ENCODE results near the gene CLASP1. TPM values are rescaled to one million over a fixed set of nuclear protein-coding genes. Genes with fewer than 3 reads are reported as not detected.

The CLASP1 gene
- total RNA-seq, 1 experiment from 2014 or later: 45.9 TPM

DNA sequence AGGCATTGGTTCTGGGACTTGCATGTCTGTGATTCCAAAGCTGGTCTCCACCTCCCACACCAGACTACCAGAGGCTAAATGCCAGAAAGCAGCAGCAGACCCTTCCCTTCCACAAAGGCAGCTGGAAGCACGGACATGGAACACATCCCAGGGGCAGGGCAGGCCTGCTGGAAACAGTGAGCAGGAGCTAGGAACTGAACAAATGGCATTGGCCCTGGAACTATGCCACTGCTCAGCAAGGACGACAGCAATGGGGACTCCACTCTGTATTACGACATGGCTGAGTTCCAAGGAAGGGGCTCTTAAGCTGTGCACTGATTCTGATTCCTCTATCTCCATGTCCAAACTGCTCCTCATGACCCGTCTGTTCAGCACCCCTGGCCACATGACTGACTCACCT lies 286.5 kb downstream of the CLASP1 start:
- no peak for DNase-seq
- H3K9me3 Mint-ChIP-seq: no peaks in the 10 kb centered on the region
- Histone ChIP-seq H3K18ac (ENCODE audit: insufficient read length, low read depth, low read length) (no peak overlapping the region), H2BK120ac (ENCODE audit: low read depth, low read length, poor library complexity, severe bottlenecking) (no peak overlapping the region), H3K4ac (ENCODE audit: low read depth, low read length) (no peak overlapping the region), H2BK15ac (ENCODE audit: low read depth, low read length) (no peak overlapping the region), H3K4me2 (ENCODE audit: insufficient read depth, insufficient read length, low read length) (no peak overlapping the region), H2AK5ac (ENCODE audit: insufficient read length, low read length) (no peak overlapping the region), H3K9me3 (ENCODE audit: control insufficient read depth, low read depth, low read length) (no peaks in the 10 kb centered on the region), H3K27ac (ENCODE audit: insufficient read length, low read depth, low read length) (no peak overlapping the region), H3K14ac (ENCODE audit: insufficient read depth, low read length) (no peak overlapping the region), H4K5ac (ENCODE audit: insufficient read length, low read depth, low read length) (no peak overlapping the region), H3K79me2 (ENCODE audit: insufficient read depth, low read length) (no peaks in the 10 kb centered on the region), H3K23me2 (ENCODE audit: insufficient read length, low read depth, low read length, poor library complexity, severe bottlenecking) (no peaks in the 10 kb centered on the region), H3K9ac (ENCODE audit: extremely low read depth, insufficient read length, low read length) (no peak overlapping the region), H2BK12ac (ENCODE audit: insufficient read length, low read depth, low read length) (no peak overlapping the region), H3K4me1 (ENCODE audit: insufficient read depth, low read length) (no peaks in the 10 kb centered on the region), H2BK5ac (ENCODE audit: insufficient read length, low read length) (no peak overlapping the region), H3K23ac (ENCODE audit: insufficient read length, low read depth, low read length) (no peak overlapping the region), H4K8ac (replicated peaks; ENCODE audit: insufficient read length, low read depth, low read length) (no peak overlapping the region), H3K79me1 (ENCODE audit: insufficient read depth, low read depth, low read length, poor library complexity, severe bottlenecking) (no peaks in the 10 kb centered on the region), H3K27me3 (ENCODE audit: insufficient read depth, low read length) (no peaks in the 10 kb centered on the region), H3K56ac (ENCODE audit: insufficient read length, low read depth, low read length) (no peak overlapping the region), H4K91ac (ENCODE audit: insufficient read length, low read depth, low read length) (no peak overlapping the region), H4K20me1 (ENCODE audit: control insufficient read depth, insufficient read depth, insufficient read length) (no peaks in the 10 kb centered on the region), H2BK20ac (ENCODE audit: low read depth, low read length, poor library complexity, severe bottlenecking) (no peak overlapping the region), H2AFZ (ENCODE audit: low read length) (no peak overlapping the region), H3T11ph (ENCODE audit: low read length) (no peak overlapping the region)
- no peaks in the 10 kb centered on the region for H3K4me1 Mint-ChIP-seq
- H3K4me3 Mint-ChIP-seq: no peak overlapping the region
- TF ChIP-seq, protein P1, sequence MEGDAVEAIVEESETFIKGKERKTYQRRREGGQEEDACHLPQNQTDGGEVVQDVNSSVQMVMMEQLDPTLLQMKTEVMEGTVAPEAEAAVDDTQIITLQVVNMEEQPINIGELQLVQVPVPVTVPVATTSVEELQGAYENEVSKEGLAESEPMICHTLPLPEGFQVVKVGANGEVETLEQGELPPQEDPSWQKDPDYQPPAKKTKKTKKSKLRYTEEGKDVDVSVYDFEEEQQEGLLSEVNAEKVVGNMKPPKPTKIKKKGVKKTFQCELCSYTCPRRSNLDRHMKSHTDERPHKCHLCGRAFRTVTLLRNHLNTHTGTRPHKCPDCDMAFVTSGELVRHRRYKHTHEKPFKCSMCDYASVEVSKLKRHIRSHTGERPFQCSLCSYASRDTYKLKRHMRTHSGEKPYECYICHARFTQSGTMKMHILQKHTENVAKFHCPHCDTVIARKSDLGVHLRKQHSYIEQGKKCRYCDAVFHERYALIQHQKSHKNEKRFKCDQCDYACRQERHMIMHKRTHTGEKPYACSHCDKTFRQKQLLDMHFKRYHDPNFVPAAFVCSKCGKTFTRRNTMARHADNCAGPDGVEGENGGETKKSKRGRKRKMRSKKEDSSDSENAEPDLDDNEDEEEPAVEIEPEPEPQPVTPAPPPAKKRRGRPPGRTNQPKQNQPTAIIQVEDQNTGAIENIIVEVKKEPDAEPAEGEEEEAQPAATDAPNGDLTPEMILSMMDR (conservative IDR thresholded peaks at IDR 0.05): no peak
- H3K27ac Mint-ChIP-seq: no peak overlapping the region
- no peaks in the 10 kb centered on the region for H3K27me3 Mint-ChIP-seq (ENCODE audit: low read depth)
- WGBS (ENCODE audit: extremely low coverage, insufficient read length, low lambda C conversion rate): no CpG with 5 or more reads among the region's 4 CpGs
- peaks cover 22 to 60% (median 34%) of the 10 kb centered on the region in 3 experiments; a peak in 6 of 7 replicates for H3K36me3 Mint-ChIP-seq (ENCODE audit: insufficient read depth in 1 of 3, low read depth in 3 of 3)

All from H9 (cell line).